A549 (cell line): Measurements from ENCODE around the gene KCNK3. TPM values are rescaled to one million over a fixed set of nuclear protein-coding genes. Genes with fewer than 3 reads are reported as not detected.

Experiments
- ATAC-seq, 2 experiments: fragments of 200-7000 bp in 1 of 2; fragments of >200 bp in 1 of 2; cut with Nextera tagmentation in 1 of 2; cut with Tn5 transposase in 1 of 2; 3 replicates each; pipeline versions ENCODE4 v1.8.0 to v1.9.1; 2018 to 2020; ENCODE audit warnings: mild to moderate bottlenecking in 1 of 2, moderate library complexity in 1 of 2
- CTCF ChIA-PET: fragments of 300-600 bp; sonication (Branson Sonifier 250); formaldehyde crosslinking; extraction: SDS; loops from one replicate; lab custom pipeline; 2021; ENCODE audit warnings: antibody characterized with exemption, inconsistent platforms; lab: Yijun Ruan, JAX
- POLR2A ChIA-PET: fragments of 350-600 bp; formaldehyde crosslinking; extraction: SDS; loops from one replicate; lab custom pipeline; 2021; ENCODE audit warnings: antibody characterized with exemption, inconsistent platforms; lab: Yijun Ruan, JAX
- DNase-seq, 2 experiments: peaks; one replicate each; pipeline versions ENCODE4 v3.0.0 to v3.0.0-alpha.2; 2011 to 2016; ENCODE audit warnings: low read depth in 1 of 2, low spot score in 1 of 2
- FAIRE-seq: peaks from 2 replicates; lab custom pipeline; 2011; peaks lifted over from hg19 to GRCh38; lab: Jason Lieb, UNC
- H3K27ac ChIP-seq, 2 experiments: fragments of >200 bp; sonication (Bioruptor Twin); formaldehyde crosslinking; 3 replicates each; pipeline ENCODE4 v1.5.1; 2016 to 2017
- H3K4me1 ChIP-seq: fragments of >200 bp; sonication (Bioruptor Twin); formaldehyde crosslinking; 3 replicates; pipeline ENCODE4 v1.6.1; 2016
- H3K4me2 ChIP-seq: fragments of >200 bp; sonication (Bioruptor Twin); formaldehyde crosslinking; 3 replicates; pipeline ENCODE4 v1.6.1; 2016
- H3K4me3 ChIP-seq: fragments of >200 bp; sonication (Bioruptor Twin); formaldehyde crosslinking; 3 replicates; pipeline ENCODE4 v1.5.1; 2016
- H3K9me3 ChIP-seq: fragments of >200 bp; sonication (Bioruptor Twin); formaldehyde crosslinking; 3 replicates; pipeline ENCODE4 v1.6.1; 2016
- CBX2 ChIP-seq: fragments of 200-600 bp; sonication (generic); IDR thresholded peaks from 2 replicates; pipeline ENCODE4 v1.6.1; 2016; ENCODE audit warnings: low read depth, mild to moderate bottlenecking, borderline replicate concordance
- CHD2 ChIP-seq: fragments of 150-350 bp; IDR thresholded peaks from 2 replicates; pipeline ENCODE4 v1.6.1; 2014; ENCODE audit warnings: low read length; ENCODE audit not compliant: partially characterized antibody
- CHD4 ChIP-seq: fragments of 200-600 bp; sonication (generic); IDR thresholded peaks from 2 replicates; pipeline ENCODE4 v1.6.1; 2016; ENCODE audit warnings: antibody characterized with exemption, mild to moderate bottlenecking, borderline replicate concordance
- EHMT2 ChIP-seq: fragments of 200-600 bp; sonication (generic); IDR thresholded peaks from 2 replicates; pipeline ENCODE4 v1.6.1; 2016; ENCODE audit warnings: antibody characterized with exemption, low read depth, mild to moderate bottlenecking, moderate library complexity
- ESRRA ChIP-seq: fragments of 150-350 bp; IDR thresholded peaks from 2 replicates; pipeline ENCODE4 v1.6.1; 2014; ENCODE audit warnings: mild to moderate bottlenecking, low read length, borderline replicate concordance
- FOSB ChIP-seq: fragments of 250-450 bp; sonication (Bioruptor Pico); IDR thresholded peaks from 2 replicates; pipeline ENCODE4 v1.5.0; 2020; ENCODE audit warnings: mild to moderate bottlenecking, moderate library complexity
- FOXS1 ChIP-seq: fragments of 250-450 bp; sonication (Bioruptor Pico); IDR thresholded peaks from 2 replicates; pipeline ENCODE4 v1.5.0; 2020; ENCODE audit warnings: mild to moderate bottlenecking, moderate library complexity
- GATA3 ChIP-seq: IDR thresholded peaks from 2 replicates; pipeline ENCODE4 v1.6.1; 2012; ENCODE audit warnings: borderline replicate concordance
- HEYL ChIP-seq: fragments of 250-450 bp; sonication (Bioruptor Pico); IDR thresholded peaks from 2 replicates; pipeline ENCODE4 v1.8.0; 2021; ENCODE audit warnings: mild to moderate bottlenecking, moderate library complexity
- HOXA7 ChIP-seq: fragments of 250-450 bp; sonication (Bioruptor Pico); IDR thresholded peaks from 2 replicates; pipeline ENCODE4 v1.5.0; 2020; ENCODE audit warnings: mild to moderate bottlenecking, moderate library complexity
- HOXB13 ChIP-seq: fragments of 250-450 bp; sonication (Bioruptor Pico); IDR thresholded peaks from 2 replicates; pipeline ENCODE4 v1.5.0; 2020; ENCODE audit warnings: low read depth, mild to moderate bottlenecking, moderate library complexity
- JUNB ChIP-seq: fragments of >200 bp; sonication (Bioruptor Twin); formaldehyde crosslinking; IDR thresholded peaks from 2 replicates; pipeline ENCODE4 v1.6.1; 2016
- KDM5A ChIP-seq: fragments of 200-600 bp; sonication (generic); IDR thresholded peaks from 2 replicates; pipeline ENCODE4 v1.6.1; 2016; ENCODE audit warnings: antibody characterized with exemption, mild to moderate bottlenecking
- MAFK ChIP-seq: fragments of 450-650 bp; IDR thresholded peaks from 2 replicates; pipeline ENCODE4 v1.6.1; 2014; ENCODE audit not compliant: partially characterized antibody
- MAX ChIP-seq: IDR thresholded peaks from 2 replicates; pipeline ENCODE4 v1.6.1; 2012
- MAZ ChIP-seq: fragments of 150-350 bp; IDR thresholded peaks from 2 replicates; pipeline ENCODE4 v1.6.1; 2014; ENCODE audit warnings: antibody characterized with exemption, low read depth, low read length, borderline replicate concordance
- MYC ChIP-seq: IDR thresholded peaks from 2 replicates; pipeline ENCODE4 v1.6.1; 2012; ENCODE audit warnings: mild to moderate bottlenecking, inconsistent platforms, low read length, improper control_type of control experiment, borderline replicate concordance
- NFE2L2 ChIP-seq: fragments of 150-350 bp; conservative IDR thresholded peaks from 2 replicates; pipeline ENCODE4 v1.6.1; 2014; ENCODE audit warnings: low read length
- NR3C1 ChIP-seq: fragments of >200 bp; sonication (Bioruptor Twin); formaldehyde crosslinking; IDR thresholded peaks from 3 replicates; pipeline ENCODE4 v1.6.1; 2017
- PHF8 ChIP-seq: fragments of 200-600 bp; sonication (generic); IDR thresholded peaks from 2 replicates; pipeline ENCODE4 v1.6.1; 2016; ENCODE audit warnings: low read depth, mild to moderate bottlenecking, antibody characterized with exemption, moderate library complexity, borderline replicate concordance
- POLR2AphosphoS2 ChIP-seq: conservative IDR thresholded peaks from 2 replicates; pipeline ENCODE4 v1.6.1; 2012; ENCODE audit warnings: low read length, improper control_type of control experiment, inconsistent platforms
- RAD21 ChIP-seq, 2 experiments: fragments of >200 bp in 1 of 2; sonication (Bioruptor Twin) in 1 of 2; formaldehyde crosslinking in 1 of 2; IDR thresholded peaks in 1 of 2; conservative IDR thresholded peaks in 1 of 2; 2 replicates in 1 of 2; 3 replicates in 1 of 2; pipeline ENCODE4 v1.6.1; 2012 to 2018; ENCODE audit warnings: inconsistent platforms in 1 of 2
- RARB ChIP-seq: fragments of 250-450 bp; sonication (Bioruptor Pico); IDR thresholded peaks from 2 replicates; pipeline ENCODE4 v1.8.0; 2021; ENCODE audit warnings: mild to moderate bottlenecking, moderate library complexity
- RFX5 ChIP-seq: fragments of 450-650 bp; IDR thresholded peaks from 2 replicates; pipeline ENCODE4 v1.7.1; 2014; ENCODE audit warnings: antibody characterized with exemption, mild to moderate bottlenecking, moderate library complexity
- TFCP2L1 ChIP-seq: fragments of 250-450 bp; sonication (Bioruptor Pico); IDR thresholded peaks from 2 replicates; pipeline ENCODE4 v1.5.0; 2021; ENCODE audit warnings: mild to moderate bottlenecking
- TP53 ChIP-seq: fragments of 250-450 bp; sonication (Bioruptor Pico); IDR thresholded peaks from 2 replicates; pipeline ENCODE4 v1.5.0; 2021; ENCODE audit warnings: mild to moderate bottlenecking, moderate library complexity
- ZC3H11A ChIP-seq: fragments of 450-650 bp; IDR thresholded peaks from 2 replicates; pipeline ENCODE4 v1.6.1; 2014; ENCODE audit warnings: antibody characterized with exemption, mild to moderate bottlenecking
- ZFP36 ChIP-seq: fragments of 450-650 bp; IDR thresholded peaks from 2 replicates; pipeline ENCODE4 v1.6.1; 2014; ENCODE audit warnings: borderline replicate concordance; ENCODE audit not compliant: partially characterized antibody
- WGBS: methylation state at CpG from one replicate; pipeline ENCODE4 v1.1.6; 2017; ENCODE audit errors: missing lambda C conversion rate; 5-methylcytosine and 5-hydroxymethylcytosine counted together
- polyA plus RNA-seq, 4 experiments: library from polyadenylated mRNA; depleted of rRNA in 3 of 4; stranded (reverse); fragments of >200 nt; fragmentation: RNase III in 1 of 4; extraction: RNeasy Plus Mini Kit Qiagen cat#74134 plus additional on column Dnase treatment in 1 of 4; gene quantifications; 2 replicates in 3 of 4; 3 replicates in 1 of 4; pipeline ENCODE4 v1.2.3, GENCODE V29; 2011 to 2017
- TF ChIP-seq, protein P1 (sequence below): fragments of 250-450 bp; sonication (Bioruptor Pico); IDR thresholded peaks from 2 replicates; pipeline ENCODE4 v1.5.0; 2020; ENCODE audit warnings: low read depth, mild to moderate bottlenecking, moderate library complexity
- TF ChIP-seq, protein P2 (sequence below): fragments of >200 bp; sonication (Bioruptor Twin); formaldehyde crosslinking; IDR thresholded peaks from 3 replicates; pipeline ENCODE4 v1.5.1; 2016

The KCNK3 gene
- polyA plus RNA-seq, 2 of the 4 experiments (the other 2 are of a cell fraction): 2.4 to 2.8 TPM

DNA sequence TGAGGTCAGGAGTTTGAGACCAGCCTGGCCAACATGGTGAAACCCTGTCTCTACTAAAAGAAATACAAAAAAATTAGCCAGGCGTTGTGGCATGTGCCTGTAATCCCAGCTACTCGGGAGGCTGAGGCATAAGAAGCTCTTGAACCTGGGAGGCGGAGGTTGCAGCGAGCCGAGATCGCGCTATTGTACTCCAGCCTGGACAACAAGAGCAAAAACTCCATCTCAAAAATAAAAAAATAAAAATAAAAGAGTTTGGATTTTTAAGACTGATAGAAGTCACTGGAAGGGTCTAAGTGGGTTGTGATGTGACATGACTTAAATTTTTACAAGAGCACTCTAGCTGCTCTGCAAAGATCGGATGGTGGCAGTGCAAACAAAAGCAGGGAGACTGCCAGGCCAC lies 15.9 kb downstream of the KCNK3 start:
- peaks cover 18% of the 10 kb centered on the region for H3K4me1 ChIP-seq
- H3K4me2 ChIP-seq: no peak overlapping the region
- H3K4me3 ChIP-seq: no peak overlapping the region
- TF ChIP-seq JUNB: no peak
- TF ChIP-seq ZFP36: no peak
- TF ChIP-seq ESRRA: no peak
- no peak for TF ChIP-seq CHD2
- no peak for TF ChIP-seq PHF8
- no peak for TF ChIP-seq FOSB (CRISPR knock-in tag)
- TF ChIP-seq MAFK: no peak
- no peak for TF ChIP-seq CHD4
- no peak for TF ChIP-seq NFE2L2
- TF ChIP-seq NR3C1: no peak
- TF ChIP-seq TFCP2L1 (CRISPR knock-in tag): no peak
- no peak for TF ChIP-seq MAZ
- no peak for TF ChIP-seq RAD21 (conservative IDR thresholded peaks at IDR 0.05 in 1 of 2, IDR thresholded peaks at IDR 0.05 in 1 of 2)
- TF ChIP-seq EHMT2: no peak
- TF ChIP-seq, protein P1, sequence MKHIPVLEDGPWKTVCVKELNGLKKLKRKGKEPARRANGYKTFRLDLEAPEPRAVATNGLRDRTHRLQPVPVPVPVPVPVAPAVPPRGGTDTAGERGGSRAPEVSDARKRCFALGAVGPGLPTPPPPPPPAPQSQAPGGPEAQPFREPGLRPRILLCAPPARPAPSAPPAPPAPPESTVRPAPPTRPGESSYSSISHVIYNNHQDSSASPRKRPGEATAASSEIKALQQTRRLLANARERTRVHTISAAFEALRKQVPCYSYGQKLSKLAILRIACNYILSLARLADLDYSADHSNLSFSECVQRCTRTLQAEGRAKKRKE (CRISPR knock-in tag): no peak
- POLR2A ChIA-PET: no interaction called here
- no peak for DNase-seq
- CTCF ChIA-PET: interaction anchor here (0.6 to 0.7 kb wide), 2 partner anchors 33 to 233 kb away, joined by 3 read pairs; no protein-coding TSS in a partner anchor
- WGBS: 86% methylated on average over 8 of the region's 8 CpGs
- peak overlapping the region in 1 of 2 experiments; percentile 51; a peak in 2 of 6 replicates for H3K27ac ChIP-seq
- H3K9me3 ChIP-seq: no peaks in the 10 kb centered on the region
- no peak for ATAC-seq
- FAIRE-seq: no peak

- no peak overlapping the region for H3K4me3 ChIP-seq
- no peak overlapping the region for H3K4me2 ChIP-seq
- ChIA-PET POLR2A (no interaction called here), CTCF (interaction anchor here (0.7 to 4.2 kb wide), 3 partner anchors 11 to 36 kb away, joined by 3 to 23 read pairs (median 4); no protein-coding TSS in a partner anchor)
- H3K4me1 ChIP-seq: peaks cover 18% of the 10 kb centered on the region
- no peaks in the 10 kb centered on the region for H3K9me3 ChIP-seq
- peak overlapping the region in 1 of 2 experiments; percentile 94; a peak in 2 of 6 replicates for H3K27ac ChIP-seq
- no peak for ATAC-seq
- no peak for FAIRE-seq
- DNase-seq: no peak
- 82% methylated on average over 19 of the region's 19 CpGs for WGBS
- no peak for TF ChIP-seq TP53 (CRISPR knock-in tag)
- TF ChIP-seq ESRRA: no peak
- no peak for TF ChIP-seq JUNB
- no peak for TF ChIP-seq MAX
- TF ChIP-seq GATA3: no peak
- no peak for TF ChIP-seq MYC
- TF ChIP-seq RFX5: no peak
- TF ChIP-seq KDM5A: no peak
Measured at GRCh38 chr2:26709323-26710110, 17.0 kb downstream of the KCNK3 start.

DNA sequence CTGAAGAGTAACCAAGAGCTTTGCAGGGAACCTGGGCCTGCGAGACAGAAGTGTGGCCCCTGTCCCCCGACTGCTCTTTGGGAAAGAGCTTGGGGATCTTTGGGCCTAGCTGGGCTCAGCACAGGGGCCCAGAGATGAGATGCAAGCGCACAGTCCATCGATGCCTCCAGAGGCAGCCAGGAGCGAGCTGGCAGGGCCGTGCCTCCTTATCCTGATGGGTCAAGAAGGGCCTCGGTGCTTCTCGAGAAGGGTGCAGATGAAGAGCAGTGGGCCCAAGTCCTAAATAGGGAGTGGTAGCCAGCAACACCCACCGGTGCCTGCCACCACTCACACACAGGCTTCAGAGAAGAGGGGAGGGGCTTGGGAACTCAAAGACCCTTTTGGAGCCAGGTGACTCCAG lies 17.6 kb downstream of the KCNK3 start:
- FAIRE-seq: no peak
- no peak for TF ChIP-seq RARB (CRISPR knock-in tag)
- TF ChIP-seq FOXS1 (CRISPR knock-in tag): no peak
- TF ChIP-seq RFX5: no peak
- no peak for TF ChIP-seq HEYL
- no peak for TF ChIP-seq CBX2
- TF ChIP-seq EHMT2: no peak
- TF ChIP-seq, protein P2, sequence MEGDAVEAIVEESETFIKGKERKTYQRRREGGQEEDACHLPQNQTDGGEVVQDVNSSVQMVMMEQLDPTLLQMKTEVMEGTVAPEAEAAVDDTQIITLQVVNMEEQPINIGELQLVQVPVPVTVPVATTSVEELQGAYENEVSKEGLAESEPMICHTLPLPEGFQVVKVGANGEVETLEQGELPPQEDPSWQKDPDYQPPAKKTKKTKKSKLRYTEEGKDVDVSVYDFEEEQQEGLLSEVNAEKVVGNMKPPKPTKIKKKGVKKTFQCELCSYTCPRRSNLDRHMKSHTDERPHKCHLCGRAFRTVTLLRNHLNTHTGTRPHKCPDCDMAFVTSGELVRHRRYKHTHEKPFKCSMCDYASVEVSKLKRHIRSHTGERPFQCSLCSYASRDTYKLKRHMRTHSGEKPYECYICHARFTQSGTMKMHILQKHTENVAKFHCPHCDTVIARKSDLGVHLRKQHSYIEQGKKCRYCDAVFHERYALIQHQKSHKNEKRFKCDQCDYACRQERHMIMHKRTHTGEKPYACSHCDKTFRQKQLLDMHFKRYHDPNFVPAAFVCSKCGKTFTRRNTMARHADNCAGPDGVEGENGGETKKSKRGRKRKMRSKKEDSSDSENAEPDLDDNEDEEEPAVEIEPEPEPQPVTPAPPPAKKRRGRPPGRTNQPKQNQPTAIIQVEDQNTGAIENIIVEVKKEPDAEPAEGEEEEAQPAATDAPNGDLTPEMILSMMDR: no peak
- TF ChIP-seq JUNB: no peak
- TF ChIP-seq HOXA7 (CRISPR knock-in tag): no peak
- no peak for TF ChIP-seq POLR2AphosphoS2
- TF ChIP-seq HOXB13 (CRISPR knock-in tag): no peak
- no peak for TF ChIP-seq PHF8
- no peak for TF ChIP-seq MAZ
- TF ChIP-seq ZC3H11A: no peak
- TF ChIP-seq, all 56 proteins: peak for 0
- Histone ChIP-seq H3K9me3 (no peaks in the 10 kb centered on the region), H3K4me1 (peaks cover 21% of the 10 kb centered on the region), H3K4me3 (no peak overlapping the region), H3K27ac (peak overlapping the region in 1 of 2 experiments; percentile 94; a peak in 3 of 6 replicates), H3K4me2 (no peak overlapping the region)
- POLR2A ChIA-PET: no interaction called here
- 89% methylated on average over 7 of the region's 9 CpGs for WGBS
- ATAC-seq (peak; percentile 7 to 31; a peak in 1 of 6 replicates), DNase-seq (no peak)
- CTCF ChIA-PET: interaction anchor here (1.5 to 4.2 kb wide), 3 partner anchors 12 to 104 kb away, joined by 4 to 23 read pairs (median 17); no protein-coding TSS in a partner anchor
